HG03064 (cell line): ENCODE results near the gene RABL2B.

Source experiments
- ATAC-seq: cut with Tn5 transposase; IDR thresholded peaks from one replicate; pipeline ENCODE4 v1.9.1; 2021; ENCODE audit warnings: low read depth; ENCODE audit not compliant: unreplicated experiment

RABL2B gene

DNA sequence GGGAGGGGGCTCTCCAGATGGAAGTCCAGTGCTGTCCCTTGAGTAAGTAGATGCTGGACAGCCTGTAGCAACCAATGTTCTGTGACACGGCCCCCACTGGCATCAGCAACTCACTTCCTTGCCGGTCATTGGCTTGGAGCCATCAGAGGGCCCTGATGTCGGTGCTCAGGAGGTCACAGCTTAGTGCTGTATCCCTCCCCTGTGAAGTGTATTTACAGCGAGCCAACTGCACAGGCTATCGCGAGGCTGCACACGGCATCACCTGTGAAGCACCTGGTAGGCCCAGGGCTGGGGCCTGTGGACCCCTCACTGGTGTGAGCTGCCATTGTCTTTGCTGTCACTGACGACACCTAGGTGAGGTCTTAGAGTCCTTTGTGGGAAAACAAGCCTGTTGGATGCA is 58.8 kb downstream of the RABL2B start:
- no peak for ATAC-seq

- ATAC-seq, result no peak
Measured at GRCh38 chr22:50723991-50724390, 59.4 kb downstream of the RABL2B start.

DNA sequence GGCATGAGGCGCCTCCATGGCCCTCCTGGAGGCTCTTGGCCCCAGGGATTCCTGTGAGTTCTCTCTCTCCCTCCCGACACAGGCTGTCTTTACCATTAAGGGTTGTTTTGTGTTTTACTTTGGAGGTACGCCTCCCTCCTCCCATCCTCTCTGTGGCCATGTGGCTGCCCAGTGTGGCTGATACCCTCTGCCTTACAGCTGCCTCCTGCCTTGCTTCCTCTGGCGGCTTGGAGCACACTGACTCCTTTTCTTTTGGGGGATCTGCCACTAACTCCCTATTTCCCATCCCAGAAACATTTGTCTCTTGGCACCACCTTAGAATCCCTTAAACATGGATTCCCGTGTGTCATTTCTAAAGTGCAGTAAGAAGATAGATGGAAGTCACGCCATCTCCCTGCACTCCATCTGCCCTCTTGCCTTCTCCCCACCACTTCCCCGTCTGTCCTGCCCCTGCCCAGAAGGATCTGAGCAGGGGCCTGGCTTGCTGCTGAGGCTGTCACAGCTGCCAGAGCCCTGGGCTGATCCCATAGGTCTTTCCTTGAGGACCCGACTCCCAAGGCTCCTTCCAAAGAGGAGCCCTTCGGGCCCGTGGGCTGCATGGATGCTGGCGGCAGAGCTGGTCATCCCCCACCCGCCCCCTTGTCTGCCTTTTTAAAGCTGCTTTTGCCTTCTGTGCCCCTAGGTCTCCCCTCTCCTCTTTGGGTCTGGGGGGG is 60.6 kb downstream of the RABL2B start:
- no peak for ATAC-seq

- ATAC-seq, result no peak
Measured at GRCh38 chr22:50722048-50722701, 61.3 kb downstream of the RABL2B start.

DNA sequence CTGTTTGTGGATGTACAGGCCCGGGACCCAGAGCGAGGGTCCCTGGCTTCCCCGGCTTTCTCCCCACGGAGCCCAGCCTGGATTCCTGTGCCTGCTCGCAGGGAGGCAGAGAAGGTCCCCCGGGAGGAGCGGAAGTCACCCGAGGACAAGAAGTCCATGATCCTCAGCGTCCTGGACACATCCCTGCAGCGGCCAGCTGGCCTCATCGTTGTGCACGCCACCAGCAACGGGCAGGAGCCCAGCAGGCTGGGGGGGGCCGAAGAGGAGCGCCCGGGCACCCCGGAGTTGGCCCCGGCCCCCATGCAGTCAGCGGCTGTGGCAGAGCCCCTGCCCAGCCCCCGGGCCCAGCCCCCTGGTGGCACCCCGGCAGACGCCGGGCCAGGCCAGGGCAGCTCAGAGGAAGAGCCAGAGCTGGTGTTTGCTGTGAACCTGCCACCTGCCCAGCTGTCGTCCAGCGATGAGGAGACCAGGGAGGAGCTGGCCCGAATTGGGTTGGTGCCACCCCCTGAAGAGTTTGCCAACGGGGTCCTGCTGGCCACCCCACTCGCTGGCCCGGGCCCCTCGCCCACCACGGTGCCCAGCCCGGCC is 62.1 kb downstream of the RABL2B start:
- ATAC-seq, result no peak

GRCh38 chr22:50720301-50721256 is 62.9 kb downstream of the RABL2B start:
- no peak for ATAC-seq

DNA sequence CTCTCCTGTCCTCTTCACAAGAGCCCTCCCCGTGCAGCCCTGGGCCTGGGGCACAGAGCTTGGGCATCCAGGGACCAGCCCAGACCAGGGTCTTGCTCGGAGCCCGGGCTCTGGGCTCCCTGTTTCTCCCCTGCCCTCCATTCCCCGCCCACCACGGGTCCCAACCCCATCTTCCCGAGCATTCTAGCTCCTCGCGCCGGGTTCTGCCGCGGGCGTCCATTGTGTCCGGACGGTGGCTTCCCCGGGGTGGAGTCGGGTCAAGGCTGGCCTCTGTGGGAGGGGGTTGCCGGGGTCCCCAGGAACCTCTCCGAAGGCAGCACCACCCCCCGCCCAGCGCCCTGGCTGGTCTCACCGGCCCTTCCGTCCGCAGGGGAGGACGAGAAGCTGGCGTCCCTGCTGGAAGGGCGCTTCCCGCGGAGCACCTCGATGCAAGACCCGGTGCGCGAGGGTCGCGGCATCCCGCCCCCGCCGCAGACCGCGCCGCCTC is 63.6 kb downstream of the RABL2B start:
- ATAC-seq, result no peak

- no peak for ATAC-seq
Measured at GRCh38 chr22:50718352-50718709, 65.1 kb downstream of the RABL2B start.

DNA sequence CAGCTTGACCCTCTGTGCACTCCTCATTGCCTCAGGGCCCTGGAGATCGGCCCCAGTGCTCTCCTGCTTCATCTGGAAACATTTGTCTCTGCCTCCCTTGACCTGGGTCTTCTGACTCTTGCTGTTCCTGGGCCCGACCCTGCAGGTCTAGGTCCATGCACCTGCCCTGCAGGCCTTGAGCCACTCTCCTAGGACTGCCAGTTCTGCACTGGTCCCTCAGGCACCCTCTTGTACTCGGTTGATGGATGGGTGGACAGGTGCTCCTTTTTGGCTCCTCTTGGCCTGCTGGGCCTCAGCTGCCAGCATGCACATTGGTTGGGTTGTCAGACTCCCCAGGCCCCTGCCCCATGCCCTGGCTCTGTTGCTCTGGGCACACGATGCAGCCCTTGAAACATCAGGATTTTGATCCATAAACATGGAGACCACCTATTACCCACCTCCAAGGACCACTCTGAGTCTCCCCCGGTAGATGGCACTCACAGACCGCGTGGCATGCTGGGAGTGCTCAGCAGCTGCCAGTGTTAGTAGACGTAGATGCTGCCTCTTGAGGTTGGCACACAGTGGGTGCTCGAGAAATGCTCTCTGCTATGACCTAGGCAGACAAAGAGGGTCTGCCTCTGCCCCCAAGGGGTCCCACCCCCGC is 65.6 kb downstream of the RABL2B start:
- ATAC-seq, result no peak
